ENCODE data around the gene MEGF11.

Gene MEGF11

DNA sequence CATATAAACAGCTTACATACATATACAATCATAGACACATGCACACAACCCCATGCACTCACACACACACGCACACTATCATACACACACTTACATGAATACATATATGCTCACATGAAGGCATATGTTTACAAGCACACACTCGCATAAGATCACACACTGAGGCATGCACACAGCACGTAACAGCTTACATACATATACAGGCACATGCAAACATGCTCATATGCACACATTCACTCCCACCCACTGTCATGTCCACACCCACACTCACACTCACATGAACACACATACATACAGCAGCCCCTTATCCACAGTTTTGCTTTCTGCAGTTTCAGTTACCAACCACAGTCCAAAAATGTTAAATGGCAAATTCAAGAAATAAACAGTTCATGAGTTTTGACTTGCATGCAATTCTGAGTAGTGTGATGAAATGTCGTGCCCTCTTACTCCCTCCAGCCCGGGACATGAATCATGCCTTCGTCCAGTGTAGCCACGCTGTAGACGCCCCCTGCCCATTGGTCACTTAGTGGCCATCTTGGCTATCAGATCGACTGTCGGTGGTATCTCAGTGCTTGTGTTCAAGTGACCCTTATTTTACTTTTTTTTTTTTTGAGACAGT is 27.8 kb downstream of the MEGF11 start:
- in situ Hi-C loops (cut with MboI; ENCODE audit: low pct_unique_long_range_greater_than_20kb, low sequenced_read_pairs) = no loop called here
- DNase-seq = no peak

DNA sequence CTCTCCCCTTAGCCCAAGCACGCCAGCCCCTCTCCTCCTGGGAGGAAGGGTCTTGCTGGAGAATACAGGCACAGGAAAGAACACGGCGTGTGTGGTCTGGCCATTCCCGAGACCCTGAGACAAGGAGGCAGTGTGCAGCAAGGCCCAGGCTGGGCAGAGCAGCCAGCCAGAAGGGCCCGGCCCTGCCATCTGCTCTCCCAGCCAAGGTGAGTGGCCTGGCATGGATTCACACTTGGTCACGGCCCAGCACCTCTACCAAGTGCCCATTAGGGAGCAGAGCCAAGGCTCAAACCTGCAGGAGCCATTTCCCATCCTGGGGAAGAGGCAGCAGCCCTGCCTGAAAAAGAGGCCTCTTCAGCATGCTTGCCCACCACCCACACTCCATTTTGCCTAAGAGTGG is 28.6 kb downstream of the MEGF11 start:
- in situ Hi-C loops (cut with MboI; ENCODE audit: low pct_unique_long_range_greater_than_20kb, low sequenced_read_pairs) = no loop called here
- no peak for DNase-seq

DNA sequence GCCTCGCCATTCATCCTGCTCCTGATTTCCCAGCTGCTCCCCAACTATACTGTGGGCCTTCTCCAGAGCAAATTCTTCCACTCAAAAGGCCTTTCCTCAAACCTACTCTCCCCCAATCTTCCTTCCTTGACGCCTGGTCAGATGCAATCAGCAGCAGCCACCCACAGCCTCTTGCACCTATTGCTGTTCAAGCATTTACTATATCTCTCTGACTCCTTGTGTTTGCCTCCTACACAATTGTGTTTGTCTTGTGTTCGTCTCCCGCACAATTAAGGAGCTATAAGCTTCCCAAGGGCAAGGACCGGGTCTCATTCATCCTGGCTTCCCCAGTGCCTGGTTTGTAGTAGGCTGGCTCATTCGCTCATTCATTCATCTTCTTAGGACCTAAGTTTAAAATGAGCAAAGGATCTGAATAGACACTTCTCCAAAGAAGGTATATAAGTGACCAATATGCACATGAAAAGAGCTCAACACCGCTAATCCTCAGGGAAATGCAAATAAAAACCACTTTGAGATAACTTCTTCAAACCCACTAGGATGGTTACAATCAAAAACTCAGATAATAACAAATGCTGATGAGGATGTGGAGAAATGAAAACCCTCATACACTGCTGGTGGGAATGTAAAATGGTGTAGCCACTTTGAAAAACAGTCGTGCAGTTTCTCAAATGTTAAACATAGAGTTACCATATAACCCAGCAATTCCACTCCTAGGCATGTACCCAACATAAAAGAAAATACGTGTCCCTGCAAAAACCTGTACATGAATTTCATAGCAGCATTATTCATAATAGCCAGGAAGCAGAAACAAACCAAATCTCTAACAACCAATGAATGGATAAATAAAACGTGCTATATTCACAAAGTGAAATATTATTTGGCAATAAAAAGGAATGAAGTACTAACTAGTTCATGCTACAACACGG is 31.0 kb downstream of the MEGF11 start:
- no peak for DNase-seq
- in situ Hi-C loops (cut with MboI; ENCODE audit: low pct_unique_long_range_greater_than_20kb, low sequenced_read_pairs) = no loop called here

DNA sequence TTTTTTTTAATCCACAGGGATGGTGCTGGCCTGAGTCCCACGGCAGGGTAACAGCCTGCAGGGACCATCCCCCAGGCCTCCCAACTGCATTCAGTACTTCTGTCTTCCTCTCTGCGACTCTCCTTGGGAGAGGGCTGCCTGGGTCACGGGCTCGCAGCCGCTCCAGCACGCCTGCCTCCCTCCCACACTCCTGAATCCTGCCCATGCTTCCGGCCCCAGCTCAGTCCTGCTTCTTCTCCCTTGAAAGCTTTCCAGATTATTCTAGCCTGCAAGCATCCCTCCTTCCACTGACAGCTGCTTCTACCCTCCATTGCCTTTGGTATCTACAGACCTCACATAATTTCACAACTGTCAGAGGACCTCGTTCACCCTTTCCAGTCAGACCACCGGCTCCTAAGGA is 32.4 kb downstream of the MEGF11 start:
- in situ Hi-C loops (cut with MboI; ENCODE audit: low pct_unique_long_range_greater_than_20kb, low sequenced_read_pairs) = no loop called here
- DNase-seq = peak; percentile 29

DNA sequence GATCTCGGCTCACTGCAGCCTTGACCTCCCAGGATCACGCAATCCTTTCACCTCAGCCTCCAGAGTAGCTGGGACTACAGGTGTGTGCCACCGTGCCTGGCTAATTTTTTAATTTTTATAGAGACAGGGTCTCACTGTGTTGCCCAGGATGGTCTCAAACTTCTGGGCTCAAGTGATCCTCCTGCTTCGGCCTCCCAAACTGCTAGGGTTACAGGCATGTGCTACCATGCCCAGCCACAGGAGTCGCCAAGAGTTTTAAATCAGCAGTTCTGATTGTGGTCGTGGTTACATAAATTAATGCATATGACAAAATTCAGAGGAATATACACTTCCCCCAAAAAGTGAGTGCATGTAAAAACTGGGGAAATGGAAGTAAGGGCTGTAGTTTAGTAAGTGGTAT is 32.9 kb downstream of the MEGF11 start:
- in situ Hi-C loops (cut with MboI; ENCODE audit: low pct_unique_long_range_greater_than_20kb, low sequenced_read_pairs) = no loop called here
- DNase-seq = peak; percentile 23

DNA sequence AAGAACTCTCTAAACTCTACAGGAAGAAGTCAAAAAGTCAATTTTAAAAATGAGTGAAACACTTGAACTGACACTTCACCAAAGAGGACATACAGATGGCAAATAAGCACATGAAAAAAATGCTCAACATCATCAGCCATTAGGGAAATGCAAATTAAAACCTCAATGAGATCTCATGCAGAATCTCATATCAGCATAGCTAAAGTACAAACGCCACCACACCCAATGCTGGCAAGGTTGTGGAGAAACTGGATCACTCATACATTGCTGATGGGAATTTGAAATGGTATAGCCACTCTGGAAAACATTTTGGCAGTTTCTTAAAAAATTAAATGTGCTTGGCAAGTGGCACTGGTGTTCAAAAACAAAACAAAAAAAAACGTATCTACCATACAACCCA is 34.2 kb downstream of the MEGF11 start:
- no peak for DNase-seq
- in situ Hi-C loops (cut with MboI; ENCODE audit: low pct_unique_long_range_greater_than_20kb, low sequenced_read_pairs) = no loop called here

DNA sequence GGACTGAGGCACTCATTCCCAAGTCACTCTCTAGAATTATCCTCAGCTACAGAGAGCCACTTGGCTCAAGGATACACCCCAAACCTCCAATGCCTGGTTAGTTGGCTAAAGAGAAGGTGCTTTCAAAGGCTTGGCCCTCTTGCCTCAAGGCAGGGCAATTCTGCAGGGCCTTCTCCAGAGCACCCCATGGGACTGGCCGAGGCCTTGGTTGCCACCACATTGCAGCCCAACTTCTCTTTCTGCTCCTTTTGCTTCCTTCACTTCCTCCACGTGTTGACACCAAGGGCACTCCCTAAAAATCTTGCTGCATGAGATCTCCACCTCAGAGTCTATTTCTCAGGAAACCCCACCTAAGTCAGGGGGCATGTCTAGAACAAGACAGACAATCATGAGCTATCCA is 36.7 kb downstream of the MEGF11 start:
- no peak for DNase-seq
- in situ Hi-C loops (cut with MboI; ENCODE audit: low pct_unique_long_range_greater_than_20kb, low sequenced_read_pairs) = no loop called here

DNA sequence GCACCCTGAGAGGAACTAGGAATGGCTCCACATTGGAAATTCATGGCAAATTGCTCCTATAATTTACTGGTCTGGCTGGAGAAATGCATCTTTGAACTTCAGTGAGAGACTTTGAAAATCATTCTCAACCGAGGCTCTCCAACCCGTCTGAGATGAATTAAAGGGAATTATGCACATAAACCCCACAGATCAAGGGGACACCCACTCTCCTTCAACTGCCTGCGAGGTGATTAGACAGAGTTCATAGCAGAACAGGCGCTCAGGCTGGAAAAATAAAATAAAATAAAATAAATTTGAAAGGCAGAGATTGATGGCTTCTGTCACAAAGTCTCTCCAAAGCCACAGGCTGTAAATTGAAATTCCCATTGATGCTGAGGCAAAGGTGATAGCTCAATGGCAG is 37.7 kb downstream of the MEGF11 start:
- no peak for DNase-seq
- in situ Hi-C loops (cut with MboI; ENCODE audit: low pct_unique_long_range_greater_than_20kb, low sequenced_read_pairs) = no loop called here

DNA sequence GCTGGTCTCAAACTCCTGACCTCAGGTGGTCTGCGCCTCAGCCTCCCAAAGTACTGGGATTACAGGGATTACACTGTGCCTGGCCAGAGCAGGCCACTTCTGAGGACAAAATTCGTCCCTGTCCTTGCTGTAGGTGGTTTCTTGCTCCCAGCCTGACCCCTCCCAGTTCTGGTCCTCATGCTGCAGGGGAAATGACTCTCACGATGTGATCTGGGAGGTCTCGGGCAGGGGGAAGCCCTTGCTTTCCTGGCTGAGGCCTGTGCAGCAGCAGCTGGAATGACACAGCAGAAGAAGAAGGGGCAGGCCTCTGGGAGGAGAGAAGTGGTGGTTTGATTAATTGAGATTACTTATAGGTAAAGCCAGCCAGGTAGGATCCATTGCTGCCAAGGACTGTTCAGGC is 39.3 kb downstream of the MEGF11 start:
- in situ Hi-C loops (cut with MboI; ENCODE audit: low pct_unique_long_range_greater_than_20kb, low sequenced_read_pairs) = no loop called here
- DNase-seq = no peak

DNA sequence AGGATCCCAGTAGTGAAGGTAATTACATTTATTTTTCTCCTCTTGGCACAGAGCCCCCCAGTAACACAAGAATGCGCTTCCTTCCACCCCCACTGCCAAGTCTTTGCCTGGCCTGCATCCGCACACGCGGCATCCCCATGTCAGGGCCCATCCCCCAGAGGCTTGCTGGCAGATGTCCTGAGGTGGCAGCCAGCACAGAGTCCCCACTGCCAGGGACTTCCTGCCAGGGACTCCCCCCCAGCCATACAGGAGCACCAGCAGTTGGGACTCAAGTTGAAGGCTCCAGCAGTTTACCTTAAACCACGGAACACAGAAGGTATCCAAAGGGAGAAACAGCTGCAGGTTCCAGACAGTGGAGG is 41.0 kb downstream of the MEGF11 start:
- DNase-seq = no peak
- in situ Hi-C loops (cut with MboI; ENCODE audit: low pct_unique_long_range_greater_than_20kb, low sequenced_read_pairs) = no loop called here

DNA sequence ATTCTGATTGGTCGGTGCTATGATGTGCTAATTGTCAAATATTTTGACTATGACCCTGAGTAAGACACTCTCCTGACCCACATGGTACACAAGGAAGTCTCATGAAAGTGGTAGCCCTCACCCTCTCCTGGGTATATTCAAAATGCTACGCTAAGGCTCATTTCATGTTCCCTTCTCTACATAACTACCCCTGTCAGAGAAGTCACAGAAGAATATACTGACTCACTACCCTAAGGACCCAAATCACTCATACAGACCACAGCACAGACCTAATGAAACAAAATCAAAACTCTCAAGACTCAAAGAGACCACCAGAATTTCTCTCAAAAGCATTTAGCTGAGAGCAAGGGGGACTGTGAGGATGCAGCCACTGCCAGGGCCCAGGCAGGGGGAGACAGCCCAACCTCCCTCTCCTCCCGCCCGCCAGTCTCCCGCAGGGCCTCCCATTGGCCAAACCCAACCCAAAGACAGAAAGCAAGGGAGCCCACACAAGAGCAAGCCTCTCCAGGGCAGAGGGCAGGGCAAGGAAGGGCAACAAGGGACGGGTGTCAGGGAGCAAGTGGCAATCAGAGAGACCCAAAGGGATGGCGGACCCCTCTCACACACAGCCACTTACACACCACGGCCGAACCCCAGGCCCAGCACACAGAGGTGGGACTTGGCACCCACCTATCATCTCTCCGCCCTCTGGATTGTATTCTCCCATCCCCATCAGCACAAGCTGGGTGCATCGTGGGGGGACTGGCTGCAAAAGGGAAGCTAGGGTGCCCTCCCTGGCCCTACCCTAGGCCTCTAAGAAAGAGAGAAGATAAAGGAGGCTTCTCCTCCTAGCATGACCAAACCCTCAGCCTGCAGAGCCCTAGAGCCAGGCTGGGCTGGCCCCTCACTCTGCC is 41.6 kb downstream of the MEGF11 start:
- in situ Hi-C loops (cut with MboI; ENCODE audit: low pct_unique_long_range_greater_than_20kb, low sequenced_read_pairs) = no loop called here
- no peak for DNase-seq

DNA sequence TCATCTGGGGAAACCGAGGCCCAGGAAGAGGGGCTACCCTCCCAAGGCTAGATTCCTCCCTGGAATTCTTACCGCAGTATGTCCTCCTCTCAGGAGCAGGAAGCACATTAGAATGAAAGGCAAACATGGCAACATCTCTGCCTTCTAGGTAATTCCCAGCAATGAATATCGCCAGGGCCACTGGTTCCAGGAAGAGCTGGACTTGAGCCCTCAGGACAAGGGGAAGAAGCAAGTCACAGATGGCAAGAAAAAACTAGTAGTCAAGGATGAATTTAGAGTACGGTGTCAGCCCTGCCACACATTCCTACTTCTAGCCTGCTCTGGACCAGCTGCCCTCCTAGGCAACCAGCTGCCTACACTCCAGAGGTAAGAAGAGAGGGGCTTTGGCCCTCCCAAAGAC is 42.9 kb downstream of the MEGF11 start:
- no peak for DNase-seq
- in situ Hi-C loops (cut with MboI; ENCODE audit: low pct_unique_long_range_greater_than_20kb, low sequenced_read_pairs) = no loop called here

DNA sequence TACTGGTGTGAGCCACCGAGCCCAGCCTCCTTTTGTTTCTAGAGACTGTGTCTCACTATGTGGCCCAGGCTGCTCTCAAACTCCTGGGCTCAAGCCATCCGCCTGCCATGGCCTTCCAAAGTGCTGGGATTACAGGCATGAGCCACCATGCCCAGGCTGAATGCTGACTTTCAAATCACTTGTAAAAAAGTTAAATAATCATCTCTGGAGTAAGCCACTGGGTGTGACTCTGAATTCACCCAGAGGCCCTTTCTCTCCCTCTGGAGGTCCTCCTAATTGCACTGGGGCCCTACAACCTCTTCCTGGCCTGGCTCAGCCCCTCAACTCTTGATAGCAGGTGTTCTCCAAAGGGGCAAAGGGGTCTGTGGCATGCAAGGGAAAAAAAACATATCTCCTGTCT is 54.8 kb downstream of the MEGF11 start:
- in situ Hi-C loops (cut with MboI; ENCODE audit: low pct_unique_long_range_greater_than_20kb, low sequenced_read_pairs) = no loop called here
- DNase-seq = no peak

DNA sequence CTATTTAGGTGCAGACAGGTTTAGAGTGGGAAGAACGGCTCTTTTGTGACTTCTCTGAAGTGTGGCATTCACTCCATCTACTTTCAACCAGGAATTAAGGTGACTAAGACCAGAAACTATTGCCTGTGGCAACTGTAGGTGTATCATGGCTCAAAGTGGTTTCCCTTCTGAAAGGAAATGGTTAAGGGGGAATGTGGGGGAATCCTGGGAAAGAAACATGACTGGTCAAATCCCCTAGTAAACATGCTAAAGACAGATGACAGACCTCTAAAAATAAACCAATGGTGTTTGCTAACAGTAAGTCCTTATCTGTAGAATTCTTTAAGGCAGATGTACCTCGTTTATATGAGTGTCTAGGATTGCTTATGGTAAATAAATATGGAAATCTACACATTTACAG is 56.9 kb downstream of the MEGF11 start:
- no peak for DNase-seq
- in situ Hi-C loops (cut with MboI; ENCODE audit: low pct_unique_long_range_greater_than_20kb, low sequenced_read_pairs) = no loop called here

DNA sequence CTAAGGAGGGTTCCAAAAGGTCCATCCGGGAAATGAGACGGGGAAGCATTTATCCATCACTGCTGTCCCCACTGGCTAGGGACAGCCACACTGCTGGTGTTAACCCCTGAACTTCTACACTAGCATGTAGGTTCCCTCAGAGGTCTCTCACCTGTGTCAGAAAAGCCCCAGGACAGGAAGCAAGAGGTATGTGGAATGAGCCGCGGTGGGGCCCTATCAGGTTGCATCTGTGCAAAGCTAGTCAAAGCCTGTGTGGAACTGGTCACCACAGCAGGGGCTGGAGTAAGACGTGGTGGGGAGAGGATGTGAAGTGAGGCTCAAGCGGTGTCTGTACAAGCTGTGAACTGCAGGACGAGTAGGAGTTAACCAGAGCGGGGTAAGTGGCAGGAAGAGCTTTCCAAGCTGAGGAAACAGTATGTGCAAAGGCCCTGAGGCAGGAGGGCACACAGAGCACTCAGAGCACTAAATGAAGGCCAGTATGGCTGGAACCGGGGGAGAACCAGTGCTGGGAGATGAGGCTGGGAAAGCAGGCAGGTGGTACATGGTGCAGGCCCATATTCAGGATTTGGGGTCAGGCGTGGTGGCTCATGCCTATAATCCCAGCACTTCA is 57.8 kb downstream of the MEGF11 start:
- in situ Hi-C loops (cut with MboI; ENCODE audit: low pct_unique_long_range_greater_than_20kb, low sequenced_read_pairs) = no loop called here
- no peak for DNase-seq

DNA sequence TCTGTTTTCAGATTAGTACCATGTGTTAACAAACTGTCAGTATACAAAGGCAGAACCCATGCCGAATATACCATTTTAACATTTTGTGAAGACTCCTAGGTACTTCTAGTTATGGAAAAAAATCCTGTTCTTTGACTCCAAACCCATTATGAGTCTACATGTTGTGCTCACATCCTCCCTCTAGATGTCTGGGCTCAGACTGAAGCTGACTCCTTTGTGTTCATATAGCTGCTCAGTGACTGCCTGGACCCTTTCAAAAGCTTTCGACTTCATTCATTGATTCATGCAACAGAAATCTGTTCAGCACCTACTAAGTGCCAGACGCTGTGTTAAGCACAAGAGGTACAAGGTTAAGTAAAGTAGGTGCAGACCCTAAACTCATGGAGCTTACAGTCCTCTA is 60.5 kb downstream of the MEGF11 start:
- in situ Hi-C loops (cut with MboI; ENCODE audit: low pct_unique_long_range_greater_than_20kb, low sequenced_read_pairs) = no loop called here
- no peak for DNase-seq

DNA sequence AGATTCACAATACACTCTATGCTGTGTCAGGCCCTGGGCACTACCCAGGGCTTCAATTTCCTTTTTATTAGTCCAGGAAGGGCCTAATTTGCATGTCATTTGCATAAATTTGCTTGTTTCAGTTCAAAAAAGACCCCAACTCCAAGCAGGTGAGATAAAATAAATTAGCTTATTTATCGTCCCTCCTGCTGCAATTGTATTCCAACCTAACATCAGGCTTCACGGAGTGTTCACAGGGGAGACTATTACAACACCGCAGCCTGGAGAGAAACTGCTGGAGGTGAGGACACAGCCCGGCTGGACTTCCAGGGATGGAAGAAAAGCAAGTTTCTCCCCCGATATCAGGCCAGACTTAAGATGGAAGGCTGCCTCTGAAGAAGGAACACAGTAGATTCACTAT is 62.8 kb downstream of the MEGF11 start:
- no peak for DNase-seq
- in situ Hi-C loops (cut with MboI; ENCODE audit: low pct_unique_long_range_greater_than_20kb, low sequenced_read_pairs) = no loop called here

DNA sequence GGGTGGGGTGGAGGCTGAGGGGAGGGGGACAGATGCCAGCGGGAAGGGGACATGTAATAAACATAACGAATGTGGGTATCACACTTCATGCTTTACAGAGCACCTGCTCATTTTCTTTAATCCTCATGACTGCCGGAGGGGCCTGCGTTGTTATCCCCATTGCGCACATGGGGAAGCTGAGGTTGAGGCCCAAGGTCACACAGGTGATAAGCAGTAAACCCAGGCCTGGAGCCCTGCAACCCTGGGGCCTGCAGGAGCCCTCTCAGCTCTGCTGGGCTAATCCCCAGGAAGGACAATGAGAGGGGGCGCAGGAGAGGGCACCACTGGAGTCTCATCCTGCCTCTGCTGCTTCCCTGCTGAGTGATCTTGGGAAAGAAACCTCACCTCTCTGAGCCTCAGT is 64.3 kb downstream of the MEGF11 start:
- DNase-seq = no peak

DNA sequence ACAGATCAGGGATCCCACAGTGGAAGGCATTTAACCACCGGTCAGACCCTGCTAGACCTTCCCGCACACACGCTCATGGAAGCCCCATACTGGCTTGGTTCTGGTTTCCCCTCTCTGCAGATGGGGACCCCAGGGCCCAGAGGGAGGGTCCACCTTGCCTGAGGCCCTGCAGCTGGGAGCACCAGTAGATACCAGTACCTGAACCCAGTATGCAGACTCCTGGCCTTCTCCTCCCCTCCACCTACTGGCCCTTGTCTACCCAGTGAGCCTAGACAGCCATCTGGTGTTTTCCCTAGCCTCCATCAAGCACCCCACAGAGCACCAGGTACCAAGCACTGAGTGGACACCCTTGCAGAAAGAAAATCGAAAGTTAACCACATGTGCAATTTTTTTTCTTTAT is 65.1 kb downstream of the MEGF11 start:
- in situ Hi-C loops (cut with MboI; ENCODE audit: low pct_unique_long_range_greater_than_20kb, low sequenced_read_pairs) = no loop called here
- DNase-seq = no peak

More for the DNA sequence above, 64.3 kb downstream of the MEGF11 start:
- in situ Hi-C loops (cut with MboI; ENCODE audit: low pct_unique_long_range_greater_than_20kb, low sequenced_read_pairs) = no loop called here

DNA sequence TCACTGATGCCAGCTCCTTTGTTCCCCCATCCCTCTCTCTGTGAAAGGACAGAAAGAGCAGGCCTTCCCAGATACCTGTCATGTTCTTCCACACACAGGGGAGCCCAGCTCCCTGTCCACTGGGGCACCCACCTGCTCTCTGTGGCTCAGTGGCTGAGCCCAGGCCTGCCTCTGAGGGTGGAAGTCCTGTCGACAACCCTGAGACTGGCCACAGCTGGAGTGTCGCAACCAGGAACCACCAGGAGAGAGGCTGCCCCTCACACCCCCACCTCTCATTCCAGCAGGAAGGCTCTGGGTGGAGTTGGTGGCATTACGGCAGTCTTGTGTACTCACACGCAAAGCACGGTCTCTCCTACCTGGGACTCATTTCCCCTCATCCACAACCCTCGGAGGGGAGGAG is 66.3 kb downstream of the MEGF11 start:
- in situ Hi-C loops (cut with MboI; ENCODE audit: low pct_unique_long_range_greater_than_20kb, low sequenced_read_pairs) = no loop called here
- DNase-seq = no peak

Measured in KBM-7 (cell line).